Measurements from ENCODE around the gene ADORA1. TPM values are rescaled to one million over a fixed set of nuclear protein-coding genes. Genes with fewer than 3 reads are reported as not detected.

ADORA1 gene
- total RNA-seq, 1 experiment from 2014 or later = 1.5 TPM

DNA sequence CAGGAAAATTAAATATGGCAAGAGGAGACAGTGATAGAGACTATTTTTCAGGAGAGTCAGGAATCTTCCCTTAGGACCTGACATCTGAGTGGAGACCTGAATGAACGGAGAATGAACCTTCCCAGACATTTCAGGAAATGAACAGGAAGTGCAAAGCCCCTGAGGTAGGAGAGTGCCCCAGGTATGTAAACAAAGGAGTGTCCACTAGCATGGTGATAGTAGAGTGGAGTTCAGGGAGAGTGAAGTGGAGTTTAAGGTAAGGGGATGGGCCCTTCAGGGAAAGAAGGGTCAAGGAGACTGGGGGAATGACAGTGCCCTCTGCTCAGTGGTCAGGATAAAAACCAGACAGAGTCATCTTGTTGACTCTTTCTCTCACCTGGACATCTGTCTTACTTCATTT, 28.8 kb downstream of the ADORA1 start:
- Mint-ChIP-seq H3K36me3 (ENCODE audit: insufficient read depth, unreplicated experiment) (no peaks in the 10 kb centered on the region), H3K4me1 (ENCODE audit: low read depth, unreplicated experiment) (peaks cover 19% of the 10 kb centered on the region), H3K4me3 (ENCODE audit: low read depth, unreplicated experiment) (no peak overlapping the region), H3K27me3 (ENCODE audit: unreplicated experiment) (peaks cover 57% of the 10 kb centered on the region), H3K27ac (ENCODE audit: unreplicated experiment) (no peak overlapping the region), H3K9me3 (ENCODE audit: low read depth, unreplicated experiment) (peaks cover 14% of the 10 kb centered on the region)
- CTCF ChIA-PET = interaction anchor here (1.0 kb wide), 1 partner anchor 38 kb away, joined by 7 read pairs; no protein-coding TSS in a partner anchor
- intact Hi-C loops (cut with micrococcal nuclease; ENCODE audit: unreplicated experiment) = no loop called here
- BruUV-seq (replicated peaks) = no TSS peak
- TF ChIP-seq, protein P1, sequence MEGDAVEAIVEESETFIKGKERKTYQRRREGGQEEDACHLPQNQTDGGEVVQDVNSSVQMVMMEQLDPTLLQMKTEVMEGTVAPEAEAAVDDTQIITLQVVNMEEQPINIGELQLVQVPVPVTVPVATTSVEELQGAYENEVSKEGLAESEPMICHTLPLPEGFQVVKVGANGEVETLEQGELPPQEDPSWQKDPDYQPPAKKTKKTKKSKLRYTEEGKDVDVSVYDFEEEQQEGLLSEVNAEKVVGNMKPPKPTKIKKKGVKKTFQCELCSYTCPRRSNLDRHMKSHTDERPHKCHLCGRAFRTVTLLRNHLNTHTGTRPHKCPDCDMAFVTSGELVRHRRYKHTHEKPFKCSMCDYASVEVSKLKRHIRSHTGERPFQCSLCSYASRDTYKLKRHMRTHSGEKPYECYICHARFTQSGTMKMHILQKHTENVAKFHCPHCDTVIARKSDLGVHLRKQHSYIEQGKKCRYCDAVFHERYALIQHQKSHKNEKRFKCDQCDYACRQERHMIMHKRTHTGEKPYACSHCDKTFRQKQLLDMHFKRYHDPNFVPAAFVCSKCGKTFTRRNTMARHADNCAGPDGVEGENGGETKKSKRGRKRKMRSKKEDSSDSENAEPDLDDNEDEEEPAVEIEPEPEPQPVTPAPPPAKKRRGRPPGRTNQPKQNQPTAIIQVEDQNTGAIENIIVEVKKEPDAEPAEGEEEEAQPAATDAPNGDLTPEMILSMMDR (IDR thresholded peaks at IDR 0.05; ENCODE audit: unreplicated experiment) = no peak
- DNase-seq = peak; percentile 34

DNA sequence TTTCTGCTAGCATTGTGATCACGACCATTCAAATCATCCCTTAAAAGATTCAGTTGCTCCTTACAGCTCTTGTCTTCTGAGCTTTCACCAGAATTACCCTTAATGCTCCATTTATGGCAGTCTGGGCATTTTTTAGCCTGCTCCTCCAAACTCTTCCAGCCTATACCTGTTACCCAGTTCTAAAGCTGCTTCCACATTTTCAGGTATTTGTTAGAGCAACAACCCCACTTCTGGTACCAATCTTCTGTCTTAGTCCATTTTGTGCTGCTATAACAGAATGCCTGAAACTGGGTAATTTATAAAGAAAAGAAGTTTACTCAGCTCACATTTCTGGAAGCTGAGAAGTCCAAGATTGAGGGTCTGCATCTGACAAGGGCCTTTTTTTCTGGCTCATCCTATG, 30.9 kb downstream of the ADORA1 start:
- H3K9me3 Mint-ChIP-seq (ENCODE audit: low read depth, unreplicated experiment) = peaks cover 14% of the 10 kb centered on the region
- H3K4me3 Mint-ChIP-seq (ENCODE audit: low read depth, unreplicated experiment) = no peak overlapping the region
- DNase-seq = no peak
- H3K4me1 Mint-ChIP-seq (ENCODE audit: low read depth, unreplicated experiment) = peaks cover 21% of the 10 kb centered on the region
- no peaks in the 10 kb centered on the region for H3K36me3 Mint-ChIP-seq (ENCODE audit: insufficient read depth, unreplicated experiment)
- intact Hi-C loops (cut with micrococcal nuclease; ENCODE audit: unreplicated experiment) = no loop called here
- BruUV-seq (replicated peaks) = no TSS peak
- no peak overlapping the region for H3K27ac Mint-ChIP-seq (ENCODE audit: unreplicated experiment)
- CTCF ChIA-PET = no interaction called here
- peaks cover 62% of the 10 kb centered on the region for H3K27me3 Mint-ChIP-seq (ENCODE audit: unreplicated experiment)
- TF ChIP-seq, protein P1 (IDR thresholded peaks at IDR 0.05; ENCODE audit: unreplicated experiment) = no peak

DNA sequence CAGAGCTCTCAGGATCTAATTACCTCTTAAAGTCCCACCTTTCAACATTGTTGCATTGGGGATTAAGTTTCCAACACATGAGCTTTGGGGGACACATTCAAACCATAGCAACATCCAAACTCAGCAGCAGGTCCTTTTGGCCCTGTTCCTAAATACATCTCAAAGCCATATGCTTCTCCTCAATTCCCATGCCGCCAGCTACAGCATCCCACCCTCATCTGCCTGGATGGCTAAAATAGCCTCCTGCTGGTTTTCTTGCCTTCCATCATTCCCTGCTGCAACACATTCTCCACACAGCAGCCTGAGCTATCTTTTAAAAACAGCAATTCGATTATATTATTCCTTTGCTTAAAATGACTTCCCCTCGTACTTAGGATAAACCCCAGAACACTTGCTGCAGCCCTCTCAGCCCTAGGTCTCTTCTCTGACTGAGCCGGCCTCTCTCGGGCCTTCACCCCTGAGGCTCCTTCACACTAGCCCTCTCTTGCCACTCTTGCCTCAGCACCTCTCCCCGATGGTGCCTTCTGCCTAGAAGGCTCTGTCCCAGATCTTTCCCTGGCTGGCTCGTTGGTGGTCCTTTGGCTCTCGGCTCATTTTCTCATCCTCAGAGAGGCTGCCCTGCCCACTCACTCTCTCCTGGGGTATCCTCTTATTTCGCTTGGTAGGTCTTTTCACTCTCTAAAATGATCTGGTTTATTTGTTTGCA, 31.6 kb downstream of the ADORA1 start:
- Mint-ChIP-seq H3K4me3 (ENCODE audit: low read depth, unreplicated experiment) (no peak overlapping the region), H3K36me3 (ENCODE audit: insufficient read depth, unreplicated experiment) (no peaks in the 10 kb centered on the region), H3K4me1 (ENCODE audit: low read depth, unreplicated experiment) (peaks cover 21% of the 10 kb centered on the region)

DNA sequence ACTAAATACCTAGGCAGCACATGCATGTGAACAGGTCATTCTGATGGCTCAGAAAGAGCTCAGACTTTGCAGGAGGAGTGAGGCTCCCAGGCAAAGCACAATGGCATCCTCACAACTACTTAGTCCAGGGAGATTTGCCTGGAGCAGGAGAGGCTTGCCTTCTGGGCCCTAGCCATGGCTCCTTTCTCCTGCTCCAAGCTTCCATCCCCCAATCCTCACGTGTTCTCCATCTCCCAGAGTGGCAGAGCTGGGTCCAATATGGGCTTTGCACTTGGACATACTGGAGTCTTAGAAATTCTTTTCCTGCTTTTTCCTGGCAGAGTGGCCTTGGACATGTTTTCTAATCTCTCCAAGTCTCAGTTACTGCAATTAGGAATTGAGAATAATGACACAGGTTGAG, 32.3 kb downstream of the ADORA1 start:
- DNase-seq = no peak
- Mint-ChIP-seq H3K4me1 (ENCODE audit: low read depth, unreplicated experiment) (peaks cover 21% of the 10 kb centered on the region), H3K4me3 (ENCODE audit: low read depth, unreplicated experiment) (no peak overlapping the region), H3K9me3 (ENCODE audit: low read depth, unreplicated experiment) (peaks cover 14% of the 10 kb centered on the region), H3K36me3 (ENCODE audit: insufficient read depth, unreplicated experiment) (no peaks in the 10 kb centered on the region), H3K27ac (ENCODE audit: unreplicated experiment) (no peak overlapping the region), H3K27me3 (ENCODE audit: unreplicated experiment) (peaks cover 76% of the 10 kb centered on the region)
- no TSS peak for BruUV-seq (replicated peaks)
- CTCF ChIA-PET = no interaction called here
- TF ChIP-seq, protein P1 (IDR thresholded peaks at IDR 0.05; ENCODE audit: unreplicated experiment) = no peak
- intact Hi-C loops (cut with micrococcal nuclease; ENCODE audit: unreplicated experiment) = no loop called here

More for the DNA sequence above, 31.6 kb downstream of the ADORA1 start:
- intact Hi-C loops (cut with micrococcal nuclease; ENCODE audit: unreplicated experiment) = no loop called here
- no peak overlapping the region for H3K27ac Mint-ChIP-seq (ENCODE audit: unreplicated experiment)
- peaks cover 68% of the 10 kb centered on the region for H3K27me3 Mint-ChIP-seq (ENCODE audit: unreplicated experiment)
- TF ChIP-seq, protein P1 (IDR thresholded peaks at IDR 0.05; ENCODE audit: unreplicated experiment) = no peak
- peaks cover 14% of the 10 kb centered on the region for H3K9me3 Mint-ChIP-seq (ENCODE audit: low read depth, unreplicated experiment)
- CTCF ChIA-PET = no interaction called here
- DNase-seq = no peak
- BruUV-seq (replicated peaks) = no TSS peak
